Stimulated activated naive B cell treated with anti-CD40 and anti-IgM and Interleukin-4, amounts not matched to agents 10 μg/mL and 1 μg/mL and 100 μg/mL, for 72 hours (primary cell): ENCODE data around the gene DLX3.
A peak's percentile ranks its signal among the peaks of the same experiment; 100 is the strongest.

Source experiments
- ATAC-seq, 2 donors: fragments of 150-1000 bp; cut with Tn5 transposase; replicated peaks; 2 replicates each; pipeline ENCODE4 v1.10.0; 2021; ENCODE audit warnings: moderate library complexity in 1 of 2
- DNase-seq: peaks from one replicate; pipeline ENCODE4 v3.0.0; 2021
- H3K27ac Mint-ChIP-seq: one replicate; pipeline ENCODE4 v1.8.0; 2022; ENCODE audit warnings: mild to moderate bottlenecking, mixed read lengths
- H3K27me3 Mint-ChIP-seq, 2 donors: one replicate each; pipeline ENCODE4 v1.8.0; 2022; ENCODE audit warnings: mixed read lengths in 2 of 2
- H3K36me3 Mint-ChIP-seq, 2 donors: one replicate each; pipeline ENCODE4 v1.8.0; 2022; ENCODE audit warnings: mixed read lengths in 2 of 2, mild to moderate bottlenecking in 1 of 2
- H3K4me1 Mint-ChIP-seq, 2 donors: one replicate each; pipeline ENCODE4 v1.8.0; 2022; ENCODE audit warnings: mixed read lengths in 2 of 2, mild to moderate bottlenecking in 1 of 2
- H3K4me3 Mint-ChIP-seq, 2 donors: one replicate each; pipeline ENCODE4 v1.8.0; 2022; ENCODE audit warnings: mild to moderate bottlenecking in 2 of 2, mixed read lengths in 2 of 2, moderate library complexity in 1 of 2
- H3K9me3 Mint-ChIP-seq, 2 donors: one replicate each; pipeline ENCODE4 v1.8.0; 2022; ENCODE audit warnings: mixed read lengths in 2 of 2, mild to moderate bottlenecking in 1 of 2

DLX3 gene

DNA sequence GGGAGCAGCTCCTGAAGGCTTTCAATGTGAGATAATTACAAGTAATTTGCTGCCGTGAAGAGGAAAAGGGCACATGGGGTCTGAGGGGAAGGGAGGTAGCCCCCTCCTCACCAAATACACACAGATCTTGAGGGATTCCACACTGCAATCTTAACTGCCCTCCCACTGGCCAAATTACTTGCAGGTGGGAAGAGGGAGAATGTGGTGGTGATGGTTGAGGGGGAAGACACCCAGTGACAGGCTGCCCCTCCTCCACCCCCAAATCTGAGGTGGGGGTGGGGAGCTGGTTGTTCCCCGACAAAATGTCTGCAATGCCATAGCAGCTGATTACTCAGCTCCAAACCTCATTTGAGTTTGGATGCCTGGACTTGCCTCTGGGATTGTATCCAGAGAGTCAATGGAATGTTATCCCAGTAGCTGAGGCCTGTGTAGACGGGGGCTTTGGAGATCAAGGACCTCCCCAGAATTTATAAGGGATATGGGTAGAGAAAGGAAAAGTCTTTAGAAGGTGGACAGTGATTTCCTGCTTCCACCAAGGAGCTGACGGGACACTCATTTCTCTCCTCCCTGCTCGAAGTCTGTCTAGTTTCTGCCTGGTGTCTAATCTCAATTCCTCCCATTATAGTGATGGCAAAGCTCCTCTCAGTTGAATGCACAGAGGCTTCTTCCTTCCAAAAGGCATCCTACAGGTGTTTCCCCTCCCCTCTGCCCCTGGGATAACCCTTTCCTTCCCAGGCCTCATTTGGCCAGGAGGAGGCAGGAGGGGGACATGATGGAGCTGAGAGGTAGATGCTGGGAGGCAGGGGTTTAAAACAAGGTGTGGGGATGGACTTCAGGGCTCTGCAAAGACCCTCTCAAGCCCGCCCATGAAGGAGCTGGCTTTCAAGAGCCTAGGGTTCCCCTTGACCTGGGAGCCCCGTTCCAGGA lies 17.3 kb downstream of the DLX3 start:
- DNase-seq (no peak), ATAC-seq (no peak)
- Mint-ChIP-seq H3K36me3 (no peaks in the 10 kb centered on the region), H3K27me3 (peaks cover 79 to 95% of the 10 kb centered on the region in 2 donors), H3K4me3 (no peak overlapping the region), H3K4me1 (peaks cover 4 to 5% of the 10 kb centered on the region in 2 donors), H3K27ac (no peak overlapping the region), H3K9me3 (no peaks in the 10 kb centered on the region)

DNA sequence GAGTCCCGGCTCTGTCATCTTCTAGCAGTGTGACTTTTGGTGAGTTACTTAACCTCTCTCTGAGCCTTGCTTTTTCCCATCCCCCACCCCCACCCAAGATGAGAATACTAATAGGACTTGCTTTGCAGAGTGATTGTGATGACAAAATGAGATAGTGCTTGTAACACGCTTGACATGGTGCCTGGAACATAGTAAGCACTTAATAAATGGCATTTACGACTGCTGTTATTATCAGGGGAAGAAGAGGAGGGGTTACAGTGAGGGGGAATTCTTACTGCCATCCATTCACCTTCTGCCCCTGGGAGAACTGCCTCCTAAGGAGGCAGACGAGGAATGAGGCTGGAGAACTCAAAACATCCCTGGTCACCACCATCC lies 18.2 kb downstream of the DLX3 start:
- H3K4me1 Mint-ChIP-seq = peaks cover 6 to 13% of the 10 kb centered on the region in 2 donors
- no peaks in the 10 kb centered on the region for H3K36me3 Mint-ChIP-seq
- no peak for DNase-seq
- H3K4me3 Mint-ChIP-seq = no peak overlapping the region
- H3K27ac Mint-ChIP-seq = no peak overlapping the region
- H3K27me3 Mint-ChIP-seq = peaks cover 84 to 97% of the 10 kb centered on the region in 2 donors
- no peaks in the 10 kb centered on the region for H3K9me3 Mint-ChIP-seq
- ATAC-seq = no peak

DNA sequence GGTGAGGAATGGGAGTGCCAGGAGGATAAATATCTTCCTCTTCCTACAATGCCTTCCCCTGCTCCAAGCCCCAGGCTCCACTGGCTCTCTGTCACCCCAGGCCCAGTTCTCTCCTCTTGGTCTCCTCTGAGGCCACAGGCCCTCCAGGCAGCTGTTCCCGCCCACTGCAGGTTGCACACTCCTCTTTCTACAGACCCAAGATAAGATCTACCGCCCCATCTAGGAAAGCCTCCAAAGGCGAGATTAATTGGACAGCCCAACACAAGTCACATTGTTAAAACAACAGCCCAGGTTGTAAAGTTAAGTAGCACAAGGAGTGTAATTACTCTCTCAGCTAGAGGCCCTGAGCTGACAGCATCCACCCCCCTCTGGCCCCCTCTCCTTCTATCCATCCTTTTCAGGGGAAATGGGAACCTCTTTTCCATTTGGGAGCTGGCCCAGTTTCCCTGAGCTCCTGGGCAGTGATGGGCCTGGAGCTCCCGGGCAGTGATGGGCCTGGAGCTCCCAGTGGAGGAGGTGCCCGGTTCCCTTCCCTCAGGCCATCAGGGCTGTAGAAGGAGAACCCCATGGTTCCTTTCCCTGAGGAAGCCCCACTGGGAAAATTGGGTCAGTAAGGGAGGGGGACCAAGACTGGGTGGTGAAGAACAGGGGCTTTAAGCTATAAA lies 18.7 kb downstream of the DLX3 start:
- DNase-seq (no peak), ATAC-seq (no peak)
- Mint-ChIP-seq H3K27me3 (peaks cover 85 to 97% of the 10 kb centered on the region in 2 donors), H3K4me3 (no peak overlapping the region), H3K9me3 (no peaks in the 10 kb centered on the region), H3K4me1 (peaks cover 11 to 18% of the 10 kb centered on the region in 2 donors), H3K27ac (no peak overlapping the region), H3K36me3 (peaks cover 0 to 1% of the 10 kb centered on the region in 2 donors)

DNA sequence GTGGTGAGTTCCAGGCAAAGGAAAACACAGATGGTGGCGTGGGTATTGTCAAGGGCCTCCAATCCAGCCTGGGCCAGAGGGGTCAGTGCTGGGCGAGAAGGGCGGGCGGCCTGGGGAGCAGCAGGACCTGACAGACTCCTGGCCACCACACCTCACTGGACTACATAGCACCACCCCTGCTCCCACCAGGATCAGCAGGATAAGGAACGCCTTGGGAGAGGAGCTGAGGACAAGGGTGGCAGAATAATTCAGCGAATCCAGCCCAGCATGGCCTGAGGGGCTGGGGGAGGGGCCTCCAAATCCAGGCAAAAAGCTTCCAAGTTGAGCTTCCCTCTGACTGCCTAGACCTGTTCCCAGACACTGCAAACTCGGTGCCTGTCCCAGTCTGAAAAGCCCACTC lies 19.5 kb downstream of the DLX3 start:
- no peaks in the 10 kb centered on the region for H3K9me3 Mint-ChIP-seq
- no peak overlapping the region for H3K27ac Mint-ChIP-seq
- H3K27me3 Mint-ChIP-seq = peaks cover 85 to 97% of the 10 kb centered on the region in 2 donors
- peaks cover 14 to 24% of the 10 kb centered on the region in 2 donors for H3K4me1 Mint-ChIP-seq
- DNase-seq (no peak), ATAC-seq (no peak)
- H3K36me3 Mint-ChIP-seq = peaks cover 0 to 3% of the 10 kb centered on the region in 2 donors
- no peak overlapping the region for H3K4me3 Mint-ChIP-seq

DNA sequence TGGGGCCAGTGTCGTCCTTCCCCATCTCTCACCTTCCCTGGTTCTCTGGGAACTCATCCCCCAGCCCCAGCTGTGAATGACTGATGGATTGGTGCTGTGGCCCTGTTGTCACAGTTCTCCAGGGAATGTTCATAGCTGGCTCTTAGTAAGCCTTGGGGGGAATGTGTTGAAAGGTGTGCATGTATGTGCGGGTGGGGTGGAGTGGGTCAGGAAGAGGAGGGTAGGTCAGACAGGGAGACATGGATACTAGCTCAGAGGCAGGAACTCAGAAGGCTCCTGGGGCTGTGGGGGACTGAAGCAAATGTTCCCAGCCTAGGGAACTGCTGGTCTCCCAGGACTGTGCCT lies 21.8 kb downstream of the DLX3 start:
- no peaks in the 10 kb centered on the region for H3K9me3 Mint-ChIP-seq
- H3K4me1 Mint-ChIP-seq = peaks cover 23 to 43% of the 10 kb centered on the region in 2 donors
- no peak overlapping the region for H3K27ac Mint-ChIP-seq
- ATAC-seq = no peak
- H3K27me3 Mint-ChIP-seq = peaks cover 82 to 96% of the 10 kb centered on the region in 2 donors
- no peak for DNase-seq
- H3K36me3 Mint-ChIP-seq = peaks cover 0 to 3% of the 10 kb centered on the region in 2 donors
- H3K4me3 Mint-ChIP-seq = peak overlapping the region in 1 of 2 donors; percentile 32

DNA sequence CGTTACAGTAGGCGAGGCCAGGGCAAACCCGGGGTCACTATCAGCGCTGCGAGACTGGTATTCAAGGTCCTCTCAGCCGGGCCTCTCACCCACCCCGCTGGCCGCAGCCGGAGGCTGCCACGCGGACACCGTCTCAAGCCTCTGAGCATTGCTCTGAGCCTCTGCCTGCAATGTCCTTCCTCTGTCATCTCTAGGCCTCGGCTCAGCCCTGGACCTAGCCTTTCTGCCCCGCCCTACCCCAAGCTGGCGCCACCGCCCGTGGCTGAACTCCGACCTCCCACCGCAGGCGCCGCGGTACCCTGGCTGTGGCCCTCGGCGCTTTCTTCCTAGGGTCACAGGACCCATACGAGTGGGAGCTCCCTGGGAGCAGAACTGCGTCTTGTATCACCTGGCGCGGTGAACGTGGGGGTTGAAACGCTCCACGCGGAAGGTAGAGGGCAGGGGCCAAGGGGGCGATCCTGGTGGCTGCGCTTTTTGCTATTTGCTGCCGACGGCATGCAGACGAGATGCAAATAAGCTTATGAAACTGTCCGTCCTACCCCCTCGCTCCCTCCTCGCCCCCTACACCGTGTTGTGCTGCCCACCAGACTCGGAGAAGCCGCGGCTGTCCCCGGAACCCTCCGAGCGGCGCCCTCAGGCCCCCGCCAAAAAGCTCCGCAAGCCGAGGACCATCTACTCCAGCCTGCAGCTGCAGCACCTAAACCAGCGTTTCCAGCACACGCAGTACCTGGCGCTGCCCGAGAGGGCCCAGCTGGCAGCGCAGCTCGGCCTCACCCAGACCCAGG lies 22.3 kb downstream of the DLX3 start:
- H3K27ac Mint-ChIP-seq = no peak overlapping the region
- H3K27me3 Mint-ChIP-seq = peaks cover 84 to 96% of the 10 kb centered on the region in 2 donors
- H3K36me3 Mint-ChIP-seq = peaks cover 0 to 3% of the 10 kb centered on the region in 2 donors
- no peak for ATAC-seq
- DNase-seq = no peak
- peaks cover 23 to 43% of the 10 kb centered on the region in 2 donors for H3K4me1 Mint-ChIP-seq
- H3K9me3 Mint-ChIP-seq = no peaks in the 10 kb centered on the region
- peak overlapping the region; percentile 13 to 57 for H3K4me3 Mint-ChIP-seq

DNA sequence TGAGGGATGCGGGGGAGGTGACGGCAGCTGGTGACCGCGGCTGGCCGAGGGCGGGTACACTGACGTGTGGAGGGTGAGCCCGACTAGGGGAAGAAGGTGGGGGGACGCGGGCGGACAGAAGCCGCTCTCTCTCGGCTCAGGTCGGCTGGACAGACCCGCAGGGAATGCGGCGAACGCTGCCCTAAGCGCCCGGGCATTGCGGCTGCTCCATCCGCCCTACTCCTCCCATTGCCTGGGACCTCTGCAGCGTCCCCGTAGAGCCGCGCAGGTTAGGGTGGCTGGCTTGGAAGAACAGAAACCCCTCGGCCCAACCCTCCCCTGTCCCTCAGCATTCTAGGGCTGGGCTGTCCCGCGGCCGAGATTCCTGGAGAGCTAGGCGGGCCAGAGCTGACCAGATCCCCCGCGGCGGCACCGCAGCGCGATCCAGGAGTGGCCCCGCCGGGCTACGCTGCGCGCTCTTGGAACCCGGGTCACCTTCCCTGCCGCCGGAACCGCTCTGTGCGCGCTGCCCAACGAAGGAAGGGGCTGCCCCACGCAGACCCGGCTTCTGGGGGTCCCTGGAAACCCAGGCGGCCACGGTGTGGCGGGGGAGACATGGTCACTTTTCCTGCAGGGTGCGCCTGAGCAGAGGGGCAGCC lies 23.1 kb downstream of the DLX3 start:
- DNase-seq (no peak), ATAC-seq (no peak)
- Mint-ChIP-seq H3K4me3 (peak overlapping the region; percentile 57 to 62), H3K4me1 (peaks cover 23 to 43% of the 10 kb centered on the region in 2 donors), H3K27me3 (peaks cover 86 to 98% of the 10 kb centered on the region in 2 donors), H3K36me3 (peaks cover 0 to 3% of the 10 kb centered on the region in 2 donors), H3K27ac (peak overlapping the region; percentile 42), H3K9me3 (no peaks in the 10 kb centered on the region)

DNA sequence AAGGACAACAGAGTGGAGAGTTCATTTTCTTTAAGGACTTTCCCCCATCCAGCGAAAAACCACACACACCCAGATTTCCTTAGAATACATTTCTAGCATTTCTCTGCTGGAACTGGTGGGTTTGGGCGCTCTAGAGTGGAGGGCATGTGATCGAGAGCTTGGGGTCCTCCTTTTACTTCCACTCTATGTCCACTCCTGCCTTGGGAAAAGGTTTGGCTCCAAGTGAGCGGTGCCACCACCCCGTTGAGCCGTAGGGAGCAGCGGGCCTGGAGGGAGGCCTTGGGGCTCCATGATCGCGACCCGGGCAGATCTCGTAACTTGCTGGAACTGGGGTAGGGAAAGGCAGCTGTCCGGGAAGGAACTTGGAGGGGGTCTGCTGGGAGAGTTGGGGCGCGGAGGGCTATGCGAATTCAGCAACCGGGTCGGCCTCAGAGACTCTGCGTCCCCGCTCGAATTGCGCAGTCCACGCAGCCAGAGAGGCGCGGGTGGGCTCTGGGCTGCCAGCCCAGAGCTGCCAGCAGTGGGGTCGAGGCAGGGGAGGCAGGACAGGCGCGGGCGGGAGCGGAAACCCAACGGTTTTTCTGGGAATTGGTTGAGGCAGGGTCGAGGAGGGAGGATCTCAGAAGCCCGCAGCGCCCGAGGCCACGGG lies 23.7 kb downstream of the DLX3 start:
- peaks cover 85 to 98% of the 10 kb centered on the region in 2 donors for H3K27me3 Mint-ChIP-seq
- peaks cover 0 to 3% of the 10 kb centered on the region in 2 donors for H3K36me3 Mint-ChIP-seq
- no peaks in the 10 kb centered on the region for H3K9me3 Mint-ChIP-seq
- H3K27ac Mint-ChIP-seq = peak overlapping the region; percentile 87
- no peak for ATAC-seq
- DNase-seq = no peak
- H3K4me3 Mint-ChIP-seq = peak overlapping the region; percentile 39 to 62
- H3K4me1 Mint-ChIP-seq = peaks cover 23 to 44% of the 10 kb centered on the region in 2 donors

DNA sequence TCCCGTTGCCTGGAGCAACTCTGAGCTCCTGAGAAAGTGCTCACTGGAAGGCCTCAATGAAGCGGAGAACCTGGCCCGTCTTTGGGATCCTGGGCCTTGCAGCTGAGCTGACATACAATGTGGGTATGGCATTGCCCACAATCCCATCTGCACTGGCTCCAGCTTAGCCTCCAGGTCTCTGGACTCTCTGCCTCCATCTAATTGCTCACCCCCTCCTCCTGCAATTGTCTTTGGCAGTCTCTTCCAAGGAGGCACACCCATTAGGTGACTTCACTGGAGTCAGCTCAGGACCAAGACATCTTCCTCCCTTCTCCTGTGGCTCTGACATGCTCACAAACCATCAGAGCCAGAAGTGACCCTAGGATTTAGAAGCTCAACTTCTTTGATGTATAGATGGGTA lies 24.5 kb downstream of the DLX3 start:
- DNase-seq = no peak
- no peak for ATAC-seq
- H3K27ac Mint-ChIP-seq = no peak overlapping the region
- peaks cover 23 to 52% of the 10 kb centered on the region in 2 donors for H3K4me1 Mint-ChIP-seq
- peak overlapping the region; percentile 6 to 93 for H3K4me3 Mint-ChIP-seq
- H3K36me3 Mint-ChIP-seq = peaks cover 0 to 3% of the 10 kb centered on the region in 2 donors
- no peaks in the 10 kb centered on the region for H3K9me3 Mint-ChIP-seq
- H3K27me3 Mint-ChIP-seq = peaks cover 86 to 98% of the 10 kb centered on the region in 2 donors

DNA sequence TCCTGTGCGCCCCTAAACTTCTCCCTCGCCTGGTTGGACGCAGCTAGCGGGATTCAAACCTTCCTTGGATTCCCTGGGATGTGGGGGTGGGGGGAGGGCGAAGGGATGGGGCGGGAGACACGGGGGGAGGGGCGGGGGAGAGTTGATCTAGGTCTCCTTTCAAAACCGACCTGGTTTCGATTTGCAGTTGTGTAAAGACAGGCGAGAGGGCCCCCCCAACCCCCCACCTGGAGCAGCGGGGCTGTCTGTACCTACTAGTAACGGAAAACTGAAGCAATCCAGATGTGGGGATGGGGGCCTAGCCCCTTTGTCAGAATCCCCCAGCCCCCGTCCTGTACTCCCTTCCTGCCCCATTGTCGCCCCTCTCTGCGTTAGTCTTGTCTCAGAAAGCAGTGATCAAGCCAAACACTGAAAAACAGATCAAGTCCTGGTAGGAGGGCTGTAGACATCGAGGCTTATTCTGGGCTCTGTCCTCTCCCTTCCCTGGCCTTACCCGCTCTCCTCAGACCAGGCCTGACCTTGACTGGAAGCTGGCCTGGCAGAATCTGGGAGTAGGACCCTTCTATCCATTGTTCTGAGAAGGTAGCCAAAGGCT lies 25.1 kb downstream of the DLX3 start:
- Mint-ChIP-seq H3K27me3 (peaks cover 86 to 98% of the 10 kb centered on the region in 2 donors), H3K4me3 (peak overlapping the region; percentile 91 to 93), H3K27ac (no peak overlapping the region), H3K4me1 (peaks cover 27 to 58% of the 10 kb centered on the region in 2 donors), H3K36me3 (peaks cover 0 to 3% of the 10 kb centered on the region in 2 donors), H3K9me3 (no peaks in the 10 kb centered on the region)
- no peak for DNase-seq
- no peak for ATAC-seq

DNA sequence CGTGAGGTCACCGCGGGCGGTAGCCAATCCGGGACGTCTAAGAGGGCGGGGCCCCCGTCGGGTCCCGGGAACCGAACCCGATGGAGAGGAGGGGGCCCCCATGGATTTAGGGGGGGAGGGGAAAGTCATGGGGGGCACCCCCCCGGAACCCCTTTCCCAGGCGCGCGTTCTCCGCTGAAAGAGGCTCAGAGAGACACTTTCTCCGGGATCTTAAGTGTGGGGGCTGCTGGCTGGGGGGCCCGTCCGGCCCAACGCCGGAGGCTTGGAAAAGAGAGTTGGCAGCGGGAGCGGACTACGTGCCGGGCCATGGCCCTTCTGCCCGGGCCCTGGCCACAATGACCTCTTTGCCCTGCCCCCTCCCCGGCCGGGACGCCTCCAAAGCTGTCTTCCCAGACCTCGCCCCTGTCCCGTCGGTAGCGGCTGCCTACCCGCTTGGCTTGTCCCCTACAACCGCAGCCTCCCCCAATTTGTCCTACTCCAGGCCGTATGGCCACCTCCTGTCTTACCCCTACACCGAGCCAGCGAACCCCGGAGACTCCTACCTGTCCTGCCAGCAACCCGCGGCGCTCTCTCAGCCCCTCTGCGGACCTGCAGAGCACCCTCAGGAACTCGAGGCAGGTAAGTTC lies 25.8 kb downstream of the DLX3 start, which contains the start of gene DLX4:
TSS of gene DLX4 (plus strand) at position 57 of the 626 bp plus-strand sequence. CDS start at position 336, 279 bp downstream.
- peak within 1 kb of the TSS; percentile 89 for H3K27ac Mint-ChIP-seq
- no peak for DNase-seq

DNA sequence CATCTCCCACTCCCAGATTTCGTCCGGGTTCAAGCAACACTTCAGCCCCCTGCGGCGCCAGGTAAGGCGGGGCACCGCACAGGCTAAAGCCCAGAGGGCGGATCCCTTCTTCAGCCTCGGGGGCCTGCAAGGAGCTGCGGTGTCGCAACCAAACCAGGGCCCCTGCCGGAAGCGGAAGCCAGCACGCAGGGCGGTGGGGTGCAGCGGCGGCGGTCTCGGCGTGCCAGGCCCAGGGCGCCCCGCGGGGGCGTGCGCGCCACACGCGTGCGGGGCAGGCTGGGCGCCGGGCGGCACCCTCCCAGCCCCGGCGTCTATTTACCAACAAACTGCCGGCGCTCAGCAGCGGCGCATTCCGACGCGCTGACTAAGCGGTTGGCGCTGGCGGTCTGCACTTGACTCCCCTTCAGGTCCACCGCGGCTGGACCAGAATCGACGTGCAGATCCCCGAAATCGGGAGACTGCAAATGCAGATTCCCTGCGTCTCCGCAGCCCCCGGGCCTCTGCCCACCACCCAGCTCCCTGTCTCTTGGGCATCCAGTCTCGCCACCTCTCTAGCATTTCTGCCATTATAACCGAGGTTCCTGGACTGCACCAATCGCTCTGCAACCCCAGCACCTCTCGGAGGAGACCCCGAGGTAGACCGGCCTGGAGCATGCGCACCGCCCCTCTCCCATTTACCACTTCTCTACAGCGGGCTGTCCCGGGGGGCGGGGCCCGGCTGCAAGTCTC lies 26.5 kb downstream of the DLX3 start:
- Mint-ChIP-seq H3K27ac (peak overlapping the region; percentile 89), H3K27me3 (peaks cover 86 to 98% of the 10 kb centered on the region in 2 donors), H3K36me3 (peaks cover 0 to 3% of the 10 kb centered on the region in 2 donors), H3K4me1 (peaks cover 37 to 72% of the 10 kb centered on the region in 2 donors), H3K4me3 (peak overlapping the region; percentile 91 to 93), H3K9me3 (peaks cover 0 to under 1% of the 10 kb centered on the region in 2 donors)
- peak; percentile 59 for DNase-seq
- peak; percentile 85 to 87 for ATAC-seq

More for the DNA sequence above, 25.8 kb downstream of the DLX3 start, which contains the start of gene DLX4:
- Mint-ChIP-seq H3K9me3 (no peaks in the 10 kb centered on the region), H3K4me1 (peaks cover 33 to 65% of the 10 kb centered on the region in 2 donors), H3K4me3 (peak within 1 kb of the TSS; percentile 91 to 93), H3K27me3 (peaks cover 86 to 98% of the 10 kb centered on the region in 2 donors), H3K36me3 (peaks cover 0 to 3% of the 10 kb centered on the region in 2 donors)
- peak in 1 of 2 donors; percentile 13 for ATAC-seq
